Measurements from ENCODE around the gene AP2A2. TPM values are rescaled to one million over a fixed set of nuclear protein-coding genes. Genes with fewer than 3 reads are reported as not detected.

Gene AP2A2
- total RNA-seq, 1 donor, result 50.7 TPM

GRCh38 chr11:1029051-1029450 lies 103.4 kb downstream of the AP2A2 start:
- no peak overlapping the region for H3K27ac ChIP-seq (ENCODE audit: low read depth, low read length)
- H3K4me3 ChIP-seq (ENCODE audit: insufficient read depth, low read length), result no peak overlapping the region
- no peaks in the 10 kb centered on the region for H3K79me2 ChIP-seq (ENCODE audit: insufficient read depth, low read length)
- no peaks in the 10 kb centered on the region for H3K4me1 ChIP-seq (ENCODE audit: insufficient read depth, low read length)
- H3K4me2 ChIP-seq (ENCODE audit: insufficient read depth, low read length), result no peak overlapping the region
- H2AFZ ChIP-seq (ENCODE audit: low read length), result no peak overlapping the region
- DNase-seq (ENCODE audit: insufficient read length, low spot score, missing footprints), result no peak
- no peaks in the 10 kb centered on the region for H3K9me3 ChIP-seq (ENCODE audit: low read depth, low read length)
- H4K20me1 ChIP-seq (ENCODE audit: insufficient read depth, low read length), result no peaks in the 10 kb centered on the region
- no peak for TF ChIP-seq CTCF (IDR thresholded peaks at IDR 0.05; ENCODE audit: extremely low read depth, low read depth, low read length)
- no peaks in the 10 kb centered on the region for H3K36me3 ChIP-seq (ENCODE audit: insufficient read depth, low read length)
- H3K27me3 ChIP-seq (ENCODE audit: insufficient read depth, low read length), result no peaks in the 10 kb centered on the region

- Histone ChIP-seq H3K9me3 (ENCODE audit: low read depth, low read length) (no peaks in the 10 kb centered on the region), H3K36me3 (ENCODE audit: insufficient read depth, low read length) (no peaks in the 10 kb centered on the region), H3K79me2 (ENCODE audit: insufficient read depth, low read length) (no peaks in the 10 kb centered on the region), H3K4me1 (ENCODE audit: insufficient read depth, low read length) (no peaks in the 10 kb centered on the region), H4K20me1 (ENCODE audit: insufficient read depth, low read length) (no peaks in the 10 kb centered on the region), H3K4me2 (ENCODE audit: insufficient read depth, low read length) (no peak overlapping the region), H2AFZ (ENCODE audit: low read length) (no peak overlapping the region), H3K4me3 (ENCODE audit: insufficient read depth, low read length) (no peak overlapping the region), H3K27ac (ENCODE audit: low read depth, low read length) (no peak overlapping the region), H3K27me3 (ENCODE audit: insufficient read depth, low read length) (no peaks in the 10 kb centered on the region)
- TF ChIP-seq CTCF (IDR thresholded peaks at IDR 0.05; ENCODE audit: extremely low read depth, low read depth, low read length), result no peak
- no peak for DNase-seq (ENCODE audit: insufficient read length, low spot score, missing footprints)
Measured at GRCh38 chr11:1029654-1030053, 104.0 kb downstream of the AP2A2 start.

GRCh38 chr11:1030086-1030485 lies 104.4 kb downstream of the AP2A2 start:
- Histone ChIP-seq H3K27ac (ENCODE audit: low read depth, low read length) (no peak overlapping the region), H3K79me2 (ENCODE audit: insufficient read depth, low read length) (no peaks in the 10 kb centered on the region), H4K20me1 (ENCODE audit: insufficient read depth, low read length) (no peaks in the 10 kb centered on the region), H3K4me2 (ENCODE audit: insufficient read depth, low read length) (no peak overlapping the region), H3K4me3 (ENCODE audit: insufficient read depth, low read length) (no peak overlapping the region), H3K36me3 (ENCODE audit: insufficient read depth, low read length) (no peaks in the 10 kb centered on the region), H2AFZ (ENCODE audit: low read length) (no peak overlapping the region), H3K4me1 (ENCODE audit: insufficient read depth, low read length) (no peaks in the 10 kb centered on the region), H3K9me3 (ENCODE audit: low read depth, low read length) (no peaks in the 10 kb centered on the region), H3K27me3 (ENCODE audit: insufficient read depth, low read length) (no peaks in the 10 kb centered on the region)
- DNase-seq (ENCODE audit: insufficient read length, low spot score, missing footprints), result no peak
- no peak for TF ChIP-seq CTCF (IDR thresholded peaks at IDR 0.05; ENCODE audit: extremely low read depth, low read depth, low read length)

GRCh38 chr11:1030556-1030955 lies 104.9 kb downstream of the AP2A2 start:
- Histone ChIP-seq H3K4me3 (ENCODE audit: insufficient read depth, low read length) (no peak overlapping the region), H3K9me3 (ENCODE audit: low read depth, low read length) (no peaks in the 10 kb centered on the region), H2AFZ (ENCODE audit: low read length) (no peak overlapping the region), H3K4me2 (ENCODE audit: insufficient read depth, low read length) (no peak overlapping the region), H3K27me3 (ENCODE audit: insufficient read depth, low read length) (no peaks in the 10 kb centered on the region), H3K4me1 (ENCODE audit: insufficient read depth, low read length) (no peaks in the 10 kb centered on the region), H3K79me2 (ENCODE audit: insufficient read depth, low read length) (no peaks in the 10 kb centered on the region), H3K36me3 (ENCODE audit: insufficient read depth, low read length) (no peaks in the 10 kb centered on the region), H3K27ac (ENCODE audit: low read depth, low read length) (no peak overlapping the region), H4K20me1 (ENCODE audit: insufficient read depth, low read length) (no peaks in the 10 kb centered on the region)
- no peak for TF ChIP-seq CTCF (IDR thresholded peaks at IDR 0.05; ENCODE audit: extremely low read depth, low read depth, low read length)
- no peak for DNase-seq (ENCODE audit: insufficient read length, low spot score, missing footprints)
